Right cardiac atrium (tissue), 5 donors: ENCODE results near the gene PPP6C. TPM values are rescaled to one million over a fixed set of nuclear protein-coding genes. Genes with fewer than 3 reads are reported as not detected.
A peak's percentile ranks its signal among the peaks of the same experiment; 100 is the strongest.
"Not testable (repeated sequence)": the region's sequence is repeated elsewhere in the genome, so short reads cannot be mapped to it uniquely, and the experiment has no call there.

Experiments
- ATAC-seq, 2 donors: fragments of 200-7000 bp; cut with Tn5 transposase; one replicate each; pipeline versions ENCODE4 v1.8.0 to v1.9.1; 2020; ENCODE audit warnings: moderate library complexity in 2 of 2, mild to moderate bottlenecking in 1 of 2
- DNase-seq, 3 donors: peaks; one replicate each; pipeline ENCODE4 v3.0.0-alpha.2; 2020
- H3K27ac ChIP-seq: one replicate; pipeline ENCODE4 v1.5.1; 2013; ENCODE audit warnings: mild to moderate bottlenecking, low read length, control low read depth, moderate library complexity
- H3K27me3 ChIP-seq: one replicate; pipeline ENCODE4 v1.6.1; 2013; ENCODE audit not compliant: control insufficient read depth, insufficient read depth
- H3K4me1 ChIP-seq: one replicate; pipeline ENCODE4 v1.6.1; 2013; ENCODE audit warnings: low read length; ENCODE audit not compliant: control insufficient read depth, insufficient read depth
- H3K4me3 ChIP-seq: one replicate; pipeline ENCODE4 v1.5.1; 2013; ENCODE audit warnings: low read length, control low read depth
- H3K9me3 ChIP-seq: one replicate; pipeline ENCODE4 v1.6.1; 2013; ENCODE audit warnings: low read length; ENCODE audit not compliant: control insufficient read depth
- WGBS: extraction: QIAGEN DNeasy Blood & Tissue Kit; methylation state at CpG from one replicate; pipeline ENCODE4 v1.1.7; 2013; 5-methylcytosine and 5-hydroxymethylcytosine counted together
- intact Hi-C, 4 donors: fragments of 100-400 bp; cut with DNase I; formaldehyde crosslinking; loops; one replicate each; pipeline versions ENCODE4 v1.11.0 to v1.14.0; 2022 to 2023
- long read RNA-seq, 4 donors: library from polyadenylated mRNA; unstranded; transcript quantifications; one replicate each; pipeline ENCODE4 v2.0.0, GENCODE V29; 2020 to 2021
- polyA plus RNA-seq: library from polyadenylated mRNA; stranded (reverse); fragments of 200-250 nt; gene quantifications from one replicate; pipeline ENCODE4 v1.2.3, GENCODE V29; 2013
- total RNA-seq, 4 donors: library from RNA; stranded (reverse); fragmentation: NEBNext Ultra II Directional; extraction: Animal tissue kit (Norgen Biotek cat#: 25700); gene quantifications; one replicate each; pipeline ENCODE4 v1.2.1, GENCODE V29; 2021
- donor health status: healthy with polysubstance abuse.
- donor health status: DM: no; HTN: yes; CAD: no.
- donor health status: DM: no; HTN: no; CAD: no.
- donor health status: DM: no; HTN: yes; CAD: no; lungs with severe emphysema.
- donor health status: DM: yes; HTN: yes; CAD: no.

The PPP6C gene
- total RNA-seq: 10 to 100 TPM; 34.5 to 43.1 (median 37.4) TPM
- 19.8 TPM for polyA plus RNA-seq
- long read RNA-seq, donor 1, full-length matches to known transcripts: 64 of 74 reads
- long read RNA-seq, donor 1, partial matches to known transcripts: 5 of 74 reads
- long read RNA-seq, donor 1, other reads (novel, unspliced or antisense): 5 of 74 reads
- long read RNA-seq, donor 2, full-length matches to known transcripts: 22 of 22 reads
- long read RNA-seq, donor 2, partial matches to known transcripts: 0 of 22 reads
- long read RNA-seq, donor 2, other reads (novel, unspliced or antisense): 0 of 22 reads
- long read RNA-seq, donor 3, full-length matches to known transcripts: 141 of 163 reads
- long read RNA-seq, donor 3, partial matches to known transcripts: 2 of 163 reads
- long read RNA-seq, donor 3, other reads (novel, unspliced or antisense): 20 of 163 reads
- long read RNA-seq, donor 4, full-length matches to known transcripts: 46 of 47 reads
- long read RNA-seq, donor 4, partial matches to known transcripts: 0 of 47 reads
- long read RNA-seq, donor 4, other reads (novel, unspliced or antisense): 1 of 47 reads

GRCh38 chr9:125189361-125190289 is at the start of gene PPP6C:
Gene PPP6C (minus strand): TSS chr9:125189803. CDS start chr9:125189718, 85 bp downstream.
- ATAC-seq: peak; percentile 99
- under 1% methylated on average over 82 of the region's 82 CpGs for WGBS

DNA sequence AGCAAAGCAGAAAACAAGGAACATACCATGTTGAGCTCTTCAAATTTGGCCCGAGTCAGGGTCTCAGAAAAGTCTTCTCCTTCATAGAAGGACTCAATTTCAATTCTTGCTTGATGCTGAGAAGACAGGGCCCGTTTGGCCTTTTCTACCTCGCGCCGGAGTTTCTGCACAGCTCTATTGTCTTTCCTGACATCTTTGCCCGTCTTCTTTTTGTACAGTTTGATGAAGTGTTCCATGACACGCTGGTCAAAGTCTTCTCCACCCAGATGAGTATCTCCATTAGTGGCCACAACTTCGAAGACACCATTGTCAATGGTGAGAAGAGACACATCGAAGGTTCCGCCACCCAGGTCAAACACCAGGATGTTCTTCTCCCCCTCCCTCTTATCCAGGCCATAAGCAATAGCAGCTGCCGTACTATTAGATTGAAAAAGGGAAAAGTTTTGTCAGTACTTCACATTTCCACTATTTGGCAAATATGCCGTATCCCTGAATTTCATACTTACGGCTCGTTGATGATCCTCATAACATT is 49.4 kb upstream of the PPP6C start:
- peak overlapping the region; percentile 59 for H3K4me3 ChIP-seq
- intact Hi-C loops: no loop called here

More at GRCh38 chr9:125189361-125190289, at the start of gene PPP6C:
- Histone ChIP-seq H3K4me1 (peaks cover 7% of the 10 kb centered on the region), H3K27ac (peak within 1 kb of the TSS; percentile 98), H3K4me3 (peak within 1 kb of the TSS; percentile 97), H3K9me3 (no peaks in the 10 kb centered on the region), H3K27me3 (no peaks in the 10 kb centered on the region)
- intact Hi-C loops: no loop called here
- DNase-seq: peak; percentile 99

DNA sequence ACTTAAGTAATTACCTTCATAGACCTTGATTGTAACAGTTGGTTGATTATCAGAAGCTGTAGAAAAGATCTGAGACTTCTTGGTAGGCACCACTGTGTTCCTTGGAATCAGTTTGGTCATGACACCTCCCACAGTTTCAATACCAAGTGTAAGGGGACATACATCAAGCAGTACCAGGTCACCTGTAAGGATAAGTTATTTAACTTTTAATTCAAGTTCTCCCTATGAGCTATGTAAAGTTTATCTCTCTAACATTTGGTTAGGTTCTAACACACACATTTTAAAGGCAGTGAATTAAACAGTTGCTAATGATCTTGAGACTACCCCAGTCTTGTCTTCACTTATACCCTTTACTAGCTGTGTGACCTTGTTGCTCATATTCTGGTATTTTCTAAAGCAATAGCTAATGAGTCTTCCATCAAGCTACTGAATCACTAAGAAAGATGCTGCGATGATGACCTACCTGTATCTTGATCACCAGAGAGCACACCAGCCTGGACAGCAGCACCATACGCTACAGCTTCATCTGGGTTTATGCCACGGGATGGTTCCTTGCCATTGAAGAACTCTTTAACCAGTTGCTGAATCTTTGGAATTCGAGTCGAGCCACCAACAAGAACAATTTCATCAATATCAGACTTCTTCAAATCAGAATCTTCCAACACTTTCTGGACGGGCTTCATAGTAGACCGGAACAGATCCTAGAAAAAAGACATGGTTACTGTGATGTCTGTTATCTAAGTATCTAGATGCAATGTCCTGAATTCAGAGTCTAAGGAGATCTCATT is 48.7 kb upstream of the PPP6C start:
- ATAC-seq: no peak
- DNase-seq: no peak
- Histone ChIP-seq H3K27ac (no peak overlapping the region), H3K4me3 (peak overlapping the region; percentile 59), H3K4me1 (no peaks in the 10 kb centered on the region), H3K27me3 (no peaks in the 10 kb centered on the region), H3K9me3 (no peaks in the 10 kb centered on the region)
- 64% methylated on average over 7 of the region's 7 CpGs for WGBS
- intact Hi-C loops: no loop called here

More for the DNA sequence above, 49.4 kb upstream of the PPP6C start:
- ATAC-seq: no peak
- DNase-seq: no peak
- H3K9me3 ChIP-seq: no peaks in the 10 kb centered on the region
- no peak overlapping the region for H3K27ac ChIP-seq
- no peaks in the 10 kb centered on the region for H3K27me3 ChIP-seq
- 60% methylated on average over 14 of the region's 14 CpGs for WGBS
- no peaks in the 10 kb centered on the region for H3K4me1 ChIP-seq

GRCh38 chr9:125236520-125237159 is 47.0 kb upstream of the PPP6C start:
- H3K4me3 ChIP-seq: peak overlapping the region; percentile 37
- intact Hi-C loops, ATAC-seq, H3K4me1 ChIP-seq, H3K27ac ChIP-seq, H3K27me3 ChIP-seq, H3K9me3 ChIP-seq, DNase-seq: not testable (repeated sequence)
- WGBS: 56% methylated on average over 5 of the region's 5 CpGs

DNA sequence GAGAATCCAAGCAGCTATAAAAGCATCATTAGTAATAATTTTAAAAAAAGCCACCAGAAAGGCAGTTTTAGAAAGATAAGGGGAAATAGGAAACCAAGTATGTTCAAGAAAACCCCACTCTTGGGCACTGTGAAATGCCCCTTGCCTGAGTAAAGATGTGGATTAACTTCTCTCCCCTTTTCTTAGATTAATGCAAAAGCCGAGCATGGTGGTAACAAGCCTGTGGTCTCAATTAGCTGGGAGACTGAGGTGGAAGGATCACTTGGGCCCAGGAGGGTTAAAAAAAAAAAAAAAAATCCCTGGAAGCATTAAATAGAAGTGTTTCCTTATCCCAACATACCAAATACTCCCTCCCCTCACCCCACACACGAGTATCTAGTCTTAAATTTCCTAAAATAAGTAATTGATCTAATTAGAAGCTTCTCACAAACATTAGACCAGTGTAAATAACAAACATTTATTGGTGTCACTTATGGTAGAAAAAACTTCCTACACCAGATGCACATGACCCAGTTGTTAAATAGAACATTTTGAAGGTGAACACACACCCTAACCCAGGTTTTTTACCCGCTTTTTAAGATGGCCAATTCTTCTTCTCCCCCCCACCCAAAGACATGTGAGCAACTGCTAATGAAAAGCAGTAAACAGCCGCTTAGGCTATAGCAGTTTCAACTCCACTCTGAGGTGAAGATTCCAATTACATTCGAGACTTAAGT is 46.4 kb upstream of the PPP6C start:
- Histone ChIP-seq H3K9me3 (no peaks in the 10 kb centered on the region), H3K27me3 (no peaks in the 10 kb centered on the region), H3K27ac (no peak overlapping the region), H3K4me1 (no peaks in the 10 kb centered on the region), H3K4me3 (peak overlapping the region; percentile 37)
- DNase-seq (no peak), ATAC-seq (no peak)
- intact Hi-C loops: no loop called here
- WGBS: 38% methylated on average over 5 of the region's 5 CpGs

DNA sequence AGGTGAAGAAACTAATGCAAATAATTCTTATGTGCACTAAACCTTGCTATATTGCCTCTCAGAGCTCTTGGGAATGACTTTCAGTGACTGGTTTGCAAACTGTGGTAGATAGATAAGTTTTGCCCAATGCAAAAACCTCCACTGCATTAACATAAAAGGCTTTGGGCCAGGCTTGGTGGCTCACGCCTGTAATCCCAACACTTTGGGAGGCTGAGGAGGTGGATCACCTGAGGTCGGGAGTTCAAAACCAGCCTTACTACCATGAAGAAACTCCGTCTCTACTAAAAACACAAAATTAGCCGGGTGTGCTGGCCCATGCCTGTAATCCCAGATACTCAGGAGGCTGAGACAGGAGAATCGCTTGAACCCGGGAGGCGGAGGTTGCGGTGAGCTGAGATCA is 44.5 kb upstream of the PPP6C start:
- intact Hi-C loops, H3K9me3 ChIP-seq, H3K4me3 ChIP-seq, ATAC-seq, H3K27ac ChIP-seq, H3K4me1 ChIP-seq, H3K27me3 ChIP-seq, DNase-seq: not testable (repeated sequence)
- WGBS: 91% methylated on average over 8 of the region's 8 CpGs

DNA sequence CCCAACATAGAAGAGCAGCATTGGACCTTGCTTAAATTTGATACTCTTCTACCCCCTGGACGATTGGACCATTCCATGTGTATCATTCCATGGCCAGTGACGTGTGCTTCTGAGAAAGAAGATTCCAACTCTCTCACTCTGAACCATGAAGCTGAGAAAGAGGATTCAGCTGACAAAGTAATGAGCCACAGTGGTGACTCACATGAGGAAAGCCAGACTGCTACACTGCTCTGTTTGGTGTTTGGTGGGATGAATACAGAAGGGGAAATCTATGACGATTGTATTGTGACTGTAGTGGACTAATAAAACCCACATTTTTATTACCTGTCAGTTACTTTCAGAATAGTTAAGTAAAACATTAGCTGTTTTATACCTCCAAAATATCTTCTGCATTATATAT is 44.1 kb upstream of the PPP6C start:
- ATAC-seq (peak in 1 of 2 donors; percentile 41), DNase-seq (no peak)
- Histone ChIP-seq H3K27me3 (no peaks in the 10 kb centered on the region), H3K4me3 (no peak overlapping the region), H3K27ac (no peak overlapping the region), H3K4me1 (no peaks in the 10 kb centered on the region), H3K9me3 (no peaks in the 10 kb centered on the region)
- WGBS: 60% methylated on average over 3 of the region's 3 CpGs
- intact Hi-C loops: no loop called here

DNA sequence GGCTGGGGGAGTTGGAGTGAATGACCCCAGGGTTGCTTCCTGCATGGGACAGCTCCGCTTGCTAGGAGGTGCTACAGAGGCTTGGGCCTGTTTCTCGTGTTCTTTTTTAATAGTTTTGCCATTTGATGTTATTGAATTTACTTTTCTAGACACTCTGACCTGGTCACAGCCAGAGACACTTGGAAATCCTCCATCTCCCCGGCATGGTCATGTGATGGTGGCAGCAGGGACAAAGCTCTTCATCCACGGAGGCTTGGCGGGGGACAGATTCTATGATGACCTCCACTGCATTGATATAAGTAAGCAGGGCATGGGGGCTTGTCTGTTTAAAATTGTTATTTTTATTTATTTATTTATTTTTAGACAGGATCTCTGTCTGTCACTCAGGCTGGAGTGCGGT is 38.2 kb upstream of the PPP6C start:
- DNase-seq (no peak), ATAC-seq (no peak)
- Histone ChIP-seq H3K27ac (no peak overlapping the region), H3K9me3 (no peaks in the 10 kb centered on the region), H3K27me3 (no peaks in the 10 kb centered on the region), H3K4me1 (no peaks in the 10 kb centered on the region), H3K4me3 (no peak overlapping the region)
- intact Hi-C loops: no loop called here
- 88% methylated on average over 6 of the region's 6 CpGs for WGBS

- H3K27me3 ChIP-seq, DNase-seq, H3K4me1 ChIP-seq, ATAC-seq, H3K27ac ChIP-seq, intact Hi-C loops, H3K4me3 ChIP-seq, H3K9me3 ChIP-seq: not testable (repeated sequence)
Measured at GRCh38 chr9:125224858-125225257, 35.3 kb upstream of the PPP6C start.
